GM19438 (cell line): ENCODE measurements around the gene PIP4P1.
A peak's percentile ranks its signal among the peaks of the same experiment; 100 is the strongest.

Experiments used
- ATAC-seq: cut with Tn5 transposase; IDR thresholded peaks from one replicate; pipeline ENCODE4 v1.9.1; 2021; ENCODE audit warnings: low read depth; ENCODE audit not compliant: unreplicated experiment

Gene PIP4P1

GRCh38 chr14:20440465-20440864 is 20.8 kb downstream of the PIP4P1 start:
- ATAC-seq = no peak

- ATAC-seq = no peak
Measured at GRCh38 chr14:20438664-20439063, 22.6 kb downstream of the PIP4P1 start.

GRCh38 chr14:20436363-20436755 is 24.9 kb downstream of the PIP4P1 start:
- ATAC-seq = no peak

- ATAC-seq = no peak
Measured at GRCh38 chr14:20435582-20436362, 25.5 kb downstream of the PIP4P1 start, which contains the start of gene KLHL33. Gene KLHL33, minus strand, starts transcription at chr14:20436166. Its CDS starts 355 bp downstream, at chr14:20435811.

DNA sequence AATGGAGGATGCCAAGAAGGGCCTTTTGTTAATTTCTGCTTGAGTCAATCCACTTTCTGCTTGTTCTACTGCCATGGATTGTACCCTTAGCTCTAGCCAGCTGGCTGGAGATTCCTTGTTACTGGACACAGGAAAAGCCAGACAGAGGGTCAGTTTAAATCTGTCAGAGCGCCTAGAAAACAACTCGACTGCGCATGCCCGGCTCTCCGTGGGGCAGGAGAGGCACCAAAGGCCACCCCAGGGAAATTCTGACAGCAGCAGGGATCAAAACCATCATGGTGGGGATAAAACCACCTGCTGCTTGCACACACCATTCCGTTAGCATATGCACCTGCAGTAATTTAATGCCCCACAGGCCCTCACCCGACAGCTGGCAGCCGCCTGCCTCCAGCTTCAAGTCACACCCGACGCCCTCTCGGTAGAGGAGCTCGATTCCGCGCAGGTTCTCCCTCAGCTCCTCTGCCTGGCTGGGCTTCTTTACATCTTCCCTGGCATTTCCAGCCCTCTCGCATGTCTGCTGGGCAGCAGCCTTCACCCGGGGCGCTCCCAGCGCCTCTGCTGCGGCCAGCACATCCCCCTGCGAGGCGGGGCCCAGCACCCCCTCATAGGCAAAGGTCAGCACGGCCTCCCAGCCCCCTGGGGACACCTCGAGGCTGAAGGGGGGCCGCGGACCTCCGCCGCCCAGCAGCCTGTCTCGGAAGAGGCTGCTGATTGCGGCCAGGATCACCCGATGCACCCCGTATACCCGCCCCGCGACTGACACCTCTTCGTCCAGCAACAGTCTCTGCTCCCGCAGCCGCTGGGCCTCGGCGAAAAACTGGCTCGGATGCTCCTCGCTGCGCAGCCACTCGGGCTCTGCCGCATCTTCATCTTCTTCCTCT is 26.3 kb downstream of the PIP4P1 start:
- ATAC-seq = no peak

DNA sequence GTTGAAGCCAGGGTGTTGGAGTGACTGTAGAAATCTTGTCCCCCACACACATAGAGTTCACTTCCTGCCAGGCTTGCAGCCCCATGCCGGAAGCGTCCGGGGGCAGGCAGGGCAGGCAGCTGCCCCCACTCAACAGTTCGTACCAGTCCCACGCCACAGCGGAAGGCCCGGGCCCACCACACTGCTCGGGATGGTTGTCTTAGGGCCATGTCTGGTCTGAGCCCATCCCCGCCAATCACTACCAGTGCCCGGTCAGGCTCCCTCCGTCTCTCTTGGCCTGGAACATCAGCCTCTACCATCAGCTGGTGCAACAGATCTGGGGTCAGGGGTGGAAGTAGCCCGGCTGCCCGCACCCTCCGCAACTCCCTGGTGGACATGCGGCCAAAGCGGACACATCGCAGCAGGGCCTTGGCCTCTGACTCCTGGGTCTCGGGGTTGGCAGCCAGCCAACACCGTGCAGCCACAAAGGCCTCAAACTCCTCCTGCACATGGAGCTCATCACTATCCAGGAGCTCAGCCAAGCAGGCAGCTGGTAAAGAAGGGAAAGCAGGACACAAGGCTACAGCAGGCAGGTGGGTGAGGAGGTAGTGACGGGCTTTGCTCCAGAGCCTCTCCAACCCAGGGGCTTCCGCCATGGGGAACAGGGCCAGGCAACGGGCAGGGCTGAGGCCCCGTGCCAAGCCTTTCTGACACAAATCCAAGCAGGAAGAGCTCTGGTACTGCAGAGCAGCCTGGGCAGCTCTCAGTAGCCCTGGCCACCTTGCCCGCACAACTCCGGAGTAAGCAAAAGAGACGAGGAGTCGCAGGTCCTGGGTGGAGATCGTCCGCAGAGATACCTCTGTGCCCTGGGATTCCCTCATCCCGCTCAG is 31.2 kb downstream of the PIP4P1 start:
- ATAC-seq = no peak

GRCh38 chr14:20428802-20429201 is 32.4 kb downstream of the PIP4P1 start:
- no peak for ATAC-seq

DNA sequence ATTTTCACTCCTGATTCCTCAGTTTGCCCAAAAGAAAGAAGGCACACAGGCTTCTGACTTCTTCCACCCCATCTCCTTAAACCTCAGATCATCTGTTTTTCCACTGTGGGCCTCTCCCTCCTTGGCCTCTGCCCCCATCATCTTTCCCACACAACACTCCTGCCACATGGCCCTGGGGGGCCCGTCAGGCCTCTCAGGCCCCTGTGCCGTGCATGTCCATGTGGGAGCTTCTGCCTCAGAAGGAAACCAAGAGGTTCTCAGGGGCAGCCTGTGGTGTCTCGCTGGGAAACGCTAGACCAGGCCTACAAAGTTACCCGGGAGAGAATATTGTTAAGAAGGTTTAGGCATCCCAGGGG is 33.2 kb downstream of the PIP4P1 start:
- ATAC-seq = peak; percentile 38

- ATAC-seq = peak; percentile 70
Measured at GRCh38 chr14:20427231-20428009, 33.8 kb downstream of the PIP4P1 start.

DNA sequence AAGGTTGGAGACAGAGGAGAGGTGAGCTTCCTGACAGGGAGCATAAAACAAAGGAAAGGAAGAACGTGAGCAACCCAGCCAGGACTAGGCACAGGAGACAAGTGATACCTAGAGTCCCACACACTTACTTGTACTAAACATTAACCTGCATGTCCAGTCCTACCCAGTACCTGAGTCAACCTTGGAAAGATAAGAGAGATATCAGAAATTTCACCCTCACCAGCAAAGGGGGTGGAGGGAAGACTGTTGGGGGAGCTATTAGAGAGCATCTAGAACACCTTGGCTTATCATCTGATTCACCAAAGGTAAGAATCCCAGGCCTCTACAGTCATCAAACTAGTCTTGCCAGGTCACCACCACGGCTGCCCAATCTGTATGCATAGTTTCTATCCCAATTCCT is 36.4 kb downstream of the PIP4P1 start:
- ATAC-seq = no peak

- ATAC-seq = no peak
Measured at GRCh38 chr14:20422886-20423285, 38.3 kb downstream of the PIP4P1 start.

GRCh38 chr14:20421267-20421666 is 40.0 kb downstream of the PIP4P1 start:
- no peak for ATAC-seq

GRCh38 chr14:20419419-20419818 is 41.8 kb downstream of the PIP4P1 start:
- no peak for ATAC-seq

GRCh38 chr14:20418501-20418909 is 42.7 kb downstream of the PIP4P1 start:
- ATAC-seq = no peak

- no peak for ATAC-seq
Measured at GRCh38 chr14:20417250-20418186, 43.7 kb downstream of the PIP4P1 start.

- ATAC-seq = no peak
Measured at GRCh38 chr14:20416223-20416622, 45.0 kb downstream of the PIP4P1 start.

DNA sequence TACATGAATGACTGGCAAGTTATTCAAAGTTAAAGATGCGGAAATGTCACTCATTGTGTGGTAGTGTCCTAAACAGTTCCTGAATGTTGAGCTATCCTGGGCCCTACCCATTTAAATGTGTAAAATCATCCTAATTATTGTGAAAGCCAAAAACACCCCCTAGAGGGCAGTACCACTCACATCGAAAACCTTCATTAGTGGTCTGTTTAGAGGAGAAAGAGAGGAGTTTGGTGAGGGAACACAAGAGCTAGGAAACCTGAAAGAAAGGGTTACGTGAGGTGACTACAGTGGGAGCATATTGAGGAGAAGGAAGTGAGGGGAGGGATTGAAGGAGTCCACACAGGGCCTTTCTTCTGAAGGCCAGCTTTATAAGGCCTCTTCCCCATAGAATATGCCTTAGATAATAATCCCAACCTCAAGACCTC is 45.4 kb downstream of the PIP4P1 start:
- no peak for ATAC-seq

GRCh38 chr14:20413744-20414082 is 47.5 kb downstream of the PIP4P1 start:
- ATAC-seq = peak; percentile 45
